Measurements from ENCODE around the gene KIRREL1.

The KIRREL1 gene

GRCh38 chr1:158056498-158056897, 63.1 kb downstream of the KIRREL1 start:
- DNase-seq (ENCODE audit: extremely low read depth, low read depth), result no peak
- TF ChIP-seq CTCF (IDR thresholded peaks at IDR 0.05; ENCODE audit: low read depth, low read length, missing control alignments), result no peak
- no peak overlapping the region for H3K4me3 ChIP-seq (replicated peaks; ENCODE audit: low read depth, low read length)

GRCh38 chr1:158058237-158058985, 65.0 kb downstream of the KIRREL1 start:
- TF ChIP-seq CTCF (IDR thresholded peaks at IDR 0.05; ENCODE audit: low read depth, low read length, missing control alignments), result no peak
- DNase-seq (ENCODE audit: extremely low read depth, low read depth), result no peak
- no peak overlapping the region for H3K4me3 ChIP-seq (replicated peaks; ENCODE audit: low read depth, low read length)

GRCh38 chr1:158059984-158060383, 66.5 kb downstream of the KIRREL1 start:
- TF ChIP-seq CTCF (IDR thresholded peaks at IDR 0.05; ENCODE audit: low read depth, low read length, missing control alignments), result no peak
- no peak overlapping the region for H3K4me3 ChIP-seq (replicated peaks; ENCODE audit: low read depth, low read length)
- DNase-seq (ENCODE audit: extremely low read depth, low read depth), result no peak

- no peak for DNase-seq (ENCODE audit: extremely low read depth, low read depth)
- no peak overlapping the region for H3K4me3 ChIP-seq (replicated peaks; ENCODE audit: low read depth, low read length)
- TF ChIP-seq CTCF (IDR thresholded peaks at IDR 0.05; ENCODE audit: low read depth, low read length, missing control alignments), result no peak
Measured at GRCh38 chr1:158062174-158062573, 68.7 kb downstream of the KIRREL1 start.

- TF ChIP-seq CTCF (IDR thresholded peaks at IDR 0.05; ENCODE audit: low read depth, low read length, missing control alignments), result no peak
- no peak for DNase-seq (ENCODE audit: extremely low read depth, low read depth)
- no peak overlapping the region for H3K4me3 ChIP-seq (replicated peaks; ENCODE audit: low read depth, low read length)
Measured at GRCh38 chr1:158067662-158068061, 74.2 kb downstream of the KIRREL1 start.

- no peak for DNase-seq (ENCODE audit: extremely low read depth, low read depth)
- no peak for TF ChIP-seq CTCF (IDR thresholded peaks at IDR 0.05; ENCODE audit: low read depth, low read length, missing control alignments)
- H3K4me3 ChIP-seq (replicated peaks; ENCODE audit: low read depth, low read length), result no peak overlapping the region
Measured at GRCh38 chr1:158068918-158069317, 75.5 kb downstream of the KIRREL1 start.

GRCh38 chr1:158071138-158071537, 77.7 kb downstream of the KIRREL1 start:
- H3K4me3 ChIP-seq (replicated peaks; ENCODE audit: low read depth, low read length), result no peak overlapping the region
- TF ChIP-seq CTCF (IDR thresholded peaks at IDR 0.05; ENCODE audit: low read depth, low read length, missing control alignments), result no peak
- DNase-seq (ENCODE audit: extremely low read depth, low read depth), result no peak
